GM18526 (cell line): ENCODE results near the gene WDR74.

Experiments used
- POLR2A ChIP-seq: IDR thresholded peaks from 3 replicates; pipeline ENCODE4 v1.6.1; 2011; ENCODE audit not compliant: insufficient read length; ENCODE audit errors: extremely low read depth

Gene WDR74

GRCh38 chr11:62852523-62853188, 13.3 kb upstream of the WDR74 start:
- no peak for TF ChIP-seq POLR2A

- no peak for TF ChIP-seq POLR2A
Observed at GRCh38 chr11:62851807-62852522, 12.6 kb upstream of the WDR74 start.

- TF ChIP-seq POLR2A = peak; percentile 44
Observed at GRCh38 chr11:62850911-62851806, 11.8 kb upstream of the WDR74 start.

DNA sequence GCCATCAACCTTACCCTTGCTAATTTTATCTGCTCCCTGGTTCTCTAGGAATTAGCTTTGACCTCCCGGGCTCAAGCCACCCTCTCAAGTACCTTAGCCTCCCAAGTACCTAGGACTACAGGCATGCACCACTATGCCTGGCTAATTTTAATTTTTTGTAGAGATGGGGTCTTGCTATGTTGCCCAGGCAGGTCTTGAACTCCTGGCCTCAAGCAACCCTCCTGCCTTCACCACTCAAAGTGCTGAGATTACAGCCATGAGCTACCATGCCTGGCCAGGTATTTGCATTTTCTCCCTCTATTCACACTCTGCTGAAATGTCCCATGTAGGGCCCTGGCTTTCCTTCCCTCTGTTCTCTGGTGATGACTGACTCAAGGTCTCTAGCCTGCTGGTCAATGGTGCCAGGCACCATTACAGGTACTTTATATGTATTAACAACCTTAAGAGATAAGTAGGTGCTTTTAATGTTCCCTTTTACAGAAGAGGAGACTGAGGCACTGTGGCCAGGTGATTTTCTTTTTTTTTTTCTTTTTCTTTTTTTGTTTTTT, 8.5 kb upstream of the WDR74 start:
- no peak for TF ChIP-seq POLR2A

GRCh38 chr11:62846177-62846576, 6.8 kb upstream of the WDR74 start:
- no peak for TF ChIP-seq POLR2A

- no peak for TF ChIP-seq POLR2A
Observed at GRCh38 chr11:62844154-62844553, 4.8 kb upstream of the WDR74 start.

- TF ChIP-seq POLR2A = no peak
Observed at GRCh38 chr11:62843466-62843865, 4.1 kb upstream of the WDR74 start.

DNA sequence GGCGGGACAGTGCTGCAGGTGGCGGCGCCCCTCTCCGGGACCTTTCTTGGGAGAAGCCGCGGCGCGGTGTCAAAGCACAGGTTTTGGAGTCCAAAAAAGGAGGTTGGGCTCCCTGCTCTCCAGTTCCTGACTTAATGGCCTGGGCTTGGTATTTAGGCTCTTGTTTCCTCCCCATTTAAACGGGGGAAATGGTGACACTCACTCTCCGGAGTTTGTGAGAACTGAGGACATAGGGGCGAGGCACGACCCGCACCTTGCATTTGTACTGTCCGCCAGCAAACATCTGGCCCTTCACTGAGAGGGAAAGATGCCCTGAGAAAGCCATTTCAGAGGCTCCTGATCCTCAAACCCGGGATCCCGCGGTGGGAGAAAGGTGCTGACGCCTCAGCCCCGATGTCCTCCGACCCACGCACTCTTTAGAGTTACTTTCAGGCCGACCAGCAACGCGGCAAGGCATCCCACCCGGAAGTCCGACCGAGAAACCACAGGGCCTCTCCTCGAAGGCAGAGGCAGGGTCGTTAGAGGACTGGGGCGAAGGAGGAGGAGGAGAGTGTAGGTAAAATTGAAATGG, 2.9 kb upstream of the WDR74 start:
- TF ChIP-seq POLR2A = no peak

GRCh38 chr11:62841361-62842170, 2.2 kb upstream of the WDR74 start:
- TF ChIP-seq POLR2A = peak; percentile 99

DNA sequence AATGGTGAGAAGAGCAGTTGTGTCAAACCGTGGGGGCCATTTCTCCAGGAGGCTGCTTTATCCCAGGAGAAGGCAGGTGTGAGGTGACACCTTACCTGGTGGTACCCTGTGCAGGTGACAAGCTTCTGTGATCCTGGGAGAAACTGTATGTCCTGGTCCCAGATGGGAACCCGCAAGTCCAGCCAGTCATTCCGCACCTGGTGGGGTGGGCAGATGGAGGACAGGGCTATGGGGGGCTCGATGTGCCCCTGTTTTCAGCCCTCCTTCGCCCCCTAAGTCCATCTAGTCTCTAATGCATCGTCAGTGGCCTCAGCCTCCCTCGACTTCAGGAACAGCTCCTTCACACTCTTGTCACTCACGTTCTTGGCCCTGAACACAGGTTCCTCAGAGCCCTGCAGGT, 4.1 kb downstream of the WDR74 start:
- TF ChIP-seq POLR2A = no peak

- no peak for TF ChIP-seq POLR2A
Observed at GRCh38 chr11:62832336-62833234, 6.8 kb downstream of the WDR74 start, which contains the start of gene TEX54. TEX54 (minus strand) TSS chr11:62832841.

- TF ChIP-seq POLR2A = peak; percentile 71
Observed at GRCh38 chr11:62831520-62832335, 7.7 kb downstream of the WDR74 start, which contains the start of gene STX5. STX5 (minus strand) TSS chr11:62832051; CDS start chr11:62831243, 808 bp downstream.

GRCh38 chr11:62830904-62831519, 8.4 kb downstream of the WDR74 start:
- TF ChIP-seq POLR2A = no peak
